ENCODE measurements around the gene AHCTF1.
A peak's percentile ranks its signal among the peaks of the same experiment; 100 is the strongest.
"Not testable (repeated sequence)": the region's sequence is repeated elsewhere in the genome, so short reads cannot be mapped to it uniquely, and the experiment has no call there.

AHCTF1 gene

GRCh38 chr1:246837418-246838117, 94.2 kb downstream of the AHCTF1 start:
- no peak for FAIRE-seq

- no peak for FAIRE-seq
Measured at GRCh38 chr1:246836209-246836966, 95.4 kb downstream of the AHCTF1 start.

- FAIRE-seq = no peak
Measured at GRCh38 chr1:246831543-246831942, 100.2 kb downstream of the AHCTF1 start.

- FAIRE-seq = no peak
Measured at GRCh38 chr1:246828818-246829217, 102.9 kb downstream of the AHCTF1 start.

- FAIRE-seq = no peak
Measured at GRCh38 chr1:246827396-246827795, 104.4 kb downstream of the AHCTF1 start.

- peak; percentile 73 for FAIRE-seq
Measured at GRCh38 chr1:246825557-246826175, 106.1 kb downstream of the AHCTF1 start.

- FAIRE-seq = peak; percentile 49
Measured at GRCh38 chr1:246824541-246824940, 107.2 kb downstream of the AHCTF1 start.

GRCh38 chr1:246822154-246822553, 109.6 kb downstream of the AHCTF1 start:
- FAIRE-seq = not testable (repeated sequence)

- no peak for FAIRE-seq
Measured at GRCh38 chr1:246820666-246821065, 111.1 kb downstream of the AHCTF1 start.

- not testable (repeated sequence) for FAIRE-seq
Measured at GRCh38 chr1:246817778-246818177, 114.0 kb downstream of the AHCTF1 start.

GRCh38 chr1:246815693-246816270, 116.0 kb downstream of the AHCTF1 start:
- FAIRE-seq = no peak

GRCh38 chr1:246814890-246815289, 116.9 kb downstream of the AHCTF1 start:
- FAIRE-seq = no peak

GRCh38 chr1:246813325-246813724, 118.4 kb downstream of the AHCTF1 start:
- FAIRE-seq = not testable (repeated sequence)

GRCh38 chr1:246811985-246812384, 119.8 kb downstream of the AHCTF1 start:
- no peak for FAIRE-seq

GRCh38 chr1:246809473-246809872, 122.3 kb downstream of the AHCTF1 start:
- no peak for FAIRE-seq

GRCh38 chr1:246805135-246805716, 126.5 kb downstream of the AHCTF1 start:
- FAIRE-seq = no peak

- FAIRE-seq = no peak
Measured at GRCh38 chr1:246803883-246804282, 127.9 kb downstream of the AHCTF1 start.

GRCh38 chr1:246803373-246803772, 128.4 kb downstream of the AHCTF1 start:
- no peak for FAIRE-seq

GRCh38 chr1:246801241-246802020, 130.3 kb downstream of the AHCTF1 start:
- no peak for FAIRE-seq

- FAIRE-seq = no peak
Measured at GRCh38 chr1:246800756-246801155, 131.0 kb downstream of the AHCTF1 start.

- FAIRE-seq = no peak
Measured at GRCh38 chr1:246800356-246800755, 131.4 kb downstream of the AHCTF1 start.

All from TTC549 (cell line).